Kidney (tissue), 14 donors: ENCODE results near the gene TMEM132C. TPM values are rescaled to one million over a fixed set of nuclear protein-coding genes. Genes with fewer than 3 reads are reported as not detected.

Experiments used
- DNase-seq, 5 donors: peaks; one replicate each; pipeline ENCODE4 v3.0.0-alpha.2; 2013 to 2020
- FAIRE-seq: peaks from 2 replicates; lab custom pipeline; 2012; peaks lifted over from hg19 to GRCh38; lab: Jason Lieb, UNC
- H3K27ac ChIP-seq, 2 donors: one replicate each; pipeline ENCODE4 v1.7.0; 2013; ENCODE audit warnings: low read depth in 2 of 2, low read length in 2 of 2, inconsistent platforms in 1 of 2
- H3K27me3 ChIP-seq: one replicate; pipeline ENCODE4 v1.7.1; 2013; ENCODE audit warnings: low read length, inconsistent platforms; ENCODE audit not compliant: control insufficient read depth, insufficient read depth
- H3K36me3 ChIP-seq, 3 donors: one replicate each; pipeline versions ENCODE4 v1.7.0 to v1.7.1; 2013; ENCODE audit warnings: low read length in 3 of 3, control low read depth in 1 of 3, inconsistent platforms in 1 of 3; ENCODE audit not compliant: insufficient read depth in 3 of 3, control insufficient read depth in 2 of 3
- H3K4me1 ChIP-seq, 3 donors: one replicate each; pipeline versions ENCODE4 v1.7.0 to v1.7.1; 2013; ENCODE audit warnings: low read length in 3 of 3, inconsistent platforms in 1 of 3, low read depth in 1 of 3; ENCODE audit not compliant: control insufficient read depth in 2 of 3, insufficient read depth in 2 of 3
- H3K4me3 ChIP-seq, 3 donors: one replicate each; pipeline versions ENCODE4 v1.7.0 to v1.8.1; 2013; ENCODE audit warnings: low read length in 3 of 3, control low read depth in 1 of 3, inconsistent platforms in 1 of 3
- H3K9ac ChIP-seq, 3 donors: one replicate each; pipeline versions ENCODE4 v1.7.0 to v1.7.1; 2013; ENCODE audit warnings: low read length in 3 of 3, control low read depth in 1 of 3, inconsistent platforms in 1 of 3
- H3K9me3 ChIP-seq, 3 donors: one replicate each; pipeline versions ENCODE4 v1.7.0 to v1.7.1; 2013; ENCODE audit warnings: low read length in 3 of 3, control low read depth in 1 of 3, inconsistent platforms in 1 of 3; ENCODE audit not compliant: control insufficient read depth in 2 of 3, insufficient read depth in 1 of 3
- intact Hi-C: fragments of 100-400 bp; cut with DNase I; formaldehyde crosslinking; loops from one replicate; pipeline ENCODE4 v1.11.1; 2022
- polyA plus RNA-seq: library from polyadenylated mRNA; stranded (reverse); fragments of 350-450 nt; fragmentation: Illumina TruSeq; extraction: RNeasy Lipid Tissue Mini Kit (QIAGEN cat#74804); gene quantifications from one replicate; pipeline ENCODE4 v1.2.3, GENCODE V29; 2014; ENCODE audit warnings: low read depth, low replicate concordance; ENCODE audit not compliant: insufficient read depth
- total RNA-seq: library from RNA; stranded (reverse); fragmentation: NEBNext Ultra II Directional; extraction: Animal tissue kit (Norgen Biotek cat#: 25700); gene quantifications from one replicate; pipeline ENCODE4 v1.2.1, GENCODE V29; 2021
- TF ChIP-seq, protein P1 (sequence below): IDR thresholded peaks from 3 replicates; pipeline ENCODE4 v1.5.1; 2012; ENCODE audit warnings: mild to moderate bottlenecking, moderate library complexity, borderline replicate concordance; ENCODE audit not compliant: insufficient read depth; ENCODE audit errors: extremely low read depth
- donor health status: control.
- donor health status: control.
- donor health status: control.
- donor health status: control.
- donor health status: control.
- donor health status: DM: yes; HTN: yes; CAD: no.
- donor health status: Normal renal cell carcinoma (clear cell type).

The TMEM132C gene
- total and polyA plus RNA-seq, 2 donors from 2014 or later = 0.28 to 0.75 TPM

DNA sequence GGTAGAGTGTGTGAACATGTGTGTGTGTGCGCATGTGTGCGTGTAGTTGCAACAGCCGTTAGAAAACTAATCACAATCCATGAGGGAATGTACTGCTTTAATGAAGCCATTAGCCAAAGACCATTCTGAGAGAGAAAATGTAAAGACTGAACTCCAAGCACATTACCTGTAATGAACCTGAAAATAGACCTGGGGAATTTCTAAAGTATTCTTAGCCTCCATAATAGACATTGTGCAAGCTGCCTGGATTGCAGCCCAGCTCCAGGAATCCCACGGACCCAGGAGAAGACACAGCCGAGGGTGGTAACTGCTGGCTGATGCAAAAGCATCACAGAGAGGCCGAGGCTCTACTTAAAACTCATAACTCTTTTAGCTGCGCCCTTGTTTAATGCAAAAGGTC lies 400.2 kb downstream of the TMEM132C start:
- no peaks in the 10 kb centered on the region for H3K36me3 ChIP-seq
- H3K27me3 ChIP-seq = no peaks in the 10 kb centered on the region
- no peak for FAIRE-seq
- no peak overlapping the region for H3K27ac ChIP-seq
- no peak overlapping the region for H3K9ac ChIP-seq
- no peak for DNase-seq
- peaks cover 0 to 13% (median 6%) of the 10 kb centered on the region in 3 donors for H3K9me3 ChIP-seq
- intact Hi-C loops = no loop called here
- TF ChIP-seq, protein P1, sequence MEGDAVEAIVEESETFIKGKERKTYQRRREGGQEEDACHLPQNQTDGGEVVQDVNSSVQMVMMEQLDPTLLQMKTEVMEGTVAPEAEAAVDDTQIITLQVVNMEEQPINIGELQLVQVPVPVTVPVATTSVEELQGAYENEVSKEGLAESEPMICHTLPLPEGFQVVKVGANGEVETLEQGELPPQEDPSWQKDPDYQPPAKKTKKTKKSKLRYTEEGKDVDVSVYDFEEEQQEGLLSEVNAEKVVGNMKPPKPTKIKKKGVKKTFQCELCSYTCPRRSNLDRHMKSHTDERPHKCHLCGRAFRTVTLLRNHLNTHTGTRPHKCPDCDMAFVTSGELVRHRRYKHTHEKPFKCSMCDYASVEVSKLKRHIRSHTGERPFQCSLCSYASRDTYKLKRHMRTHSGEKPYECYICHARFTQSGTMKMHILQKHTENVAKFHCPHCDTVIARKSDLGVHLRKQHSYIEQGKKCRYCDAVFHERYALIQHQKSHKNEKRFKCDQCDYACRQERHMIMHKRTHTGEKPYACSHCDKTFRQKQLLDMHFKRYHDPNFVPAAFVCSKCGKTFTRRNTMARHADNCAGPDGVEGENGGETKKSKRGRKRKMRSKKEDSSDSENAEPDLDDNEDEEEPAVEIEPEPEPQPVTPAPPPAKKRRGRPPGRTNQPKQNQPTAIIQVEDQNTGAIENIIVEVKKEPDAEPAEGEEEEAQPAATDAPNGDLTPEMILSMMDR = no peak
- H3K4me3 ChIP-seq = no peak overlapping the region
- H3K4me1 ChIP-seq = no peaks in the 10 kb centered on the region

DNA sequence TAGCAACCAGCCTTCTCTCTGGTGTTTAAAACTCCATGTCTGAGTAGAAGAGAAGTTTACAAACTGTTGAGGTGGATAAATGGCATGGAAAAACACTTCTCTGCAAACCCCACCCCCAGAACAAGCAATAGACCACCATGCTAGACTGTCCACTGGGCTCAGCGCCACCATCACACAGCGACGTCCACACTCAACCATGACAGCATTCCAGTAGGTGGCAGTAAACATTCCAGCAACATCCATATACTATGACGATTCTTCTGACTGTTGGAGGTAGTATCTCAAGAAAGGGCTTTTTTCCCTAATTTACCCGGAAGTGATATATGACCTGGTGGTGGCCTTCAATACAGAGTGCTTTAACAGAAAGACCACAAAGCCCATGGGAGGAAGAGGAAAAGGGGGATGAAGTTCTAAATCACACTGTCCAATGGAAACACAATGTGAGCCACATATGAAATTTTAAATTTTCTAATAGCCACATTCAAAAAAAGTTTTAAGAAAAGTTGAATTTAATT lies 404.6 kb downstream of the TMEM132C start:
- FAIRE-seq (no peak), DNase-seq (no peak)
- Histone ChIP-seq H3K9ac (no peak overlapping the region), H3K9me3 (peaks cover 0 to 4% (median 0%) of the 10 kb centered on the region in 3 donors), H3K4me3 (no peak overlapping the region), H3K4me1 (no peaks in the 10 kb centered on the region), H3K27me3 (no peaks in the 10 kb centered on the region), H3K27ac (no peak overlapping the region), H3K36me3 (no peaks in the 10 kb centered on the region)
- intact Hi-C loops = no loop called here
- TF ChIP-seq, protein P1 = no peak

DNA sequence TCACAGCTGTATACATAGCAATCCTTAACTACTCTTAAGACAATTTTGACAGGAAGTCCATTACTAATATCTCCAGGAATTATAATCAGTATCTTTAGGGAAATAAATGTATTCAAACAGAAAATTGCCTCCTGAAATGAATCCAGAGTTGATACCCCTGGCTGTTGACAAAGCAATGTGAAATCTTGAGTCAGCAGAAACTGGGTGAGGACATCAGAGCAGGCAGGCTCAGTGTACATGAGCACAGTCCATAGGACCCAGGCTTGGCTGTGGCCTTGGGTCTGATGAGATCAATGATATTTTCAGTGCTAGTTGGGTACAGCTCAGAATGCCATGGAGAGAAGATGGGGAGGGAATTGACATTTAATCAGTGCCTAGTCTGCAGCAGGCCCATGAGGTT lies 405.5 kb downstream of the TMEM132C start:
- DNase-seq = no peak
- Histone ChIP-seq H3K4me3 (no peak overlapping the region), H3K27ac (no peak overlapping the region), H3K36me3 (no peaks in the 10 kb centered on the region), H3K4me1 (no peaks in the 10 kb centered on the region), H3K9ac (no peak overlapping the region), H3K9me3 (peaks cover 0 to 4% (median 0%) of the 10 kb centered on the region in 3 donors), H3K27me3 (no peaks in the 10 kb centered on the region)
- FAIRE-seq = no peak
- TF ChIP-seq, protein P1 = no peak
- intact Hi-C loops = no loop called here

DNA sequence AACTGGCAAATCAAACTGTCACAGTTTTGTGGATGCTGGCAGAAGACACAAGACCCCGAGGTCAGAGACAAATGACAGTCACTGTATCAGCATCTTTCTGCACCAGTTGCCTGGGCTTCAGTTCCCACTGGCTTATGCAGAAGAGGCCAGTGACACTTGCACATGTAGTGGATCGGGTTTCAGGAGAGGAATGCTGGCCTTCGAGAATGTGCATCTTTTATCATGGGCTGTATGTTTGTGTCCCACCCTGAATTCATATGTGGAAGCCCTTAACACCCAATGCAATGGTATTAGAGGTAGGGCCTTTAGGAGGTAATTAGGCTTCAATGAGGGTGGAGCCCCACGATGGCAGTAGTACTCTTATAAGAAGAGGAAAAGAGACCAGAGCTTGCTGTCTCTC lies 405.9 kb downstream of the TMEM132C start:
- H3K36me3 ChIP-seq = no peaks in the 10 kb centered on the region
- no peaks in the 10 kb centered on the region for H3K27me3 ChIP-seq
- H3K9me3 ChIP-seq = peaks cover 0 to 4% (median 0%) of the 10 kb centered on the region in 3 donors
- FAIRE-seq (no peak), DNase-seq (peak in 3 of 5 donors; percentile 17 to 42 (median 20))
- no peak overlapping the region for H3K4me3 ChIP-seq
- H3K27ac ChIP-seq = no peak overlapping the region
- TF ChIP-seq, protein P1 = no peak
- intact Hi-C loops = no loop called here
- H3K4me1 ChIP-seq = no peaks in the 10 kb centered on the region
- no peak overlapping the region for H3K9ac ChIP-seq
